GM12801 (cell line): ENCODE measurements around the gene IL7R.

Experiments
- TF ChIP-seq, protein P1 (sequence below): IDR thresholded peaks from one replicate; pipeline ENCODE4 v1.5.1; 2011; ENCODE audit warnings: control low read depth; ENCODE audit not compliant: insufficient read length; ENCODE audit errors: extremely low read depth

The IL7R gene

GRCh38 chr5:35862126-35862525, 5.4 kb downstream of the IL7R start:
- TF ChIP-seq, protein P1, sequence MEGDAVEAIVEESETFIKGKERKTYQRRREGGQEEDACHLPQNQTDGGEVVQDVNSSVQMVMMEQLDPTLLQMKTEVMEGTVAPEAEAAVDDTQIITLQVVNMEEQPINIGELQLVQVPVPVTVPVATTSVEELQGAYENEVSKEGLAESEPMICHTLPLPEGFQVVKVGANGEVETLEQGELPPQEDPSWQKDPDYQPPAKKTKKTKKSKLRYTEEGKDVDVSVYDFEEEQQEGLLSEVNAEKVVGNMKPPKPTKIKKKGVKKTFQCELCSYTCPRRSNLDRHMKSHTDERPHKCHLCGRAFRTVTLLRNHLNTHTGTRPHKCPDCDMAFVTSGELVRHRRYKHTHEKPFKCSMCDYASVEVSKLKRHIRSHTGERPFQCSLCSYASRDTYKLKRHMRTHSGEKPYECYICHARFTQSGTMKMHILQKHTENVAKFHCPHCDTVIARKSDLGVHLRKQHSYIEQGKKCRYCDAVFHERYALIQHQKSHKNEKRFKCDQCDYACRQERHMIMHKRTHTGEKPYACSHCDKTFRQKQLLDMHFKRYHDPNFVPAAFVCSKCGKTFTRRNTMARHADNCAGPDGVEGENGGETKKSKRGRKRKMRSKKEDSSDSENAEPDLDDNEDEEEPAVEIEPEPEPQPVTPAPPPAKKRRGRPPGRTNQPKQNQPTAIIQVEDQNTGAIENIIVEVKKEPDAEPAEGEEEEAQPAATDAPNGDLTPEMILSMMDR: no peak

DNA sequence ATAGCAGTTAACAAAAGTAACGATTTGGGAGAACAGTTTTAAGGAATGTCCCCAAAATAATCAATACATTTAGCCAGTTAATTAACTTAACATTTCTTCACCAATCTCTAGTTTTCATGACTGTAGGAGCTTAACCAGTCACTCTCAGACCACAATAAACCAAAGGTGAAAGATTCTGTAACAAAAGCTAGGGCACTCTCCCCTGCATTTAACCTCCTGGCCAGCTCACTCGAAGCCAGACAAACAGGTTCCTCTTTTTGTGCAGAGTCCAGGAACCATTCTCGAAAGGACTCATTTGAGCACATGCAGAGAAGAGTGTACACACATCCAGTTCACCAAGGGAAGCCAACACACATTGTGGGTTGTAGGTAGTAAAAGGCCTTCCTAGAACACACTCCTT, 6.5 kb downstream of the IL7R start:
- TF ChIP-seq, protein P1: no peak

GRCh38 chr5:35867998-35868397, 11.3 kb downstream of the IL7R start:
- TF ChIP-seq, protein P1: no peak

- TF ChIP-seq, protein P1: no peak
Observed at GRCh38 chr5:35869685-35870277, 13.1 kb downstream of the IL7R start.

DNA sequence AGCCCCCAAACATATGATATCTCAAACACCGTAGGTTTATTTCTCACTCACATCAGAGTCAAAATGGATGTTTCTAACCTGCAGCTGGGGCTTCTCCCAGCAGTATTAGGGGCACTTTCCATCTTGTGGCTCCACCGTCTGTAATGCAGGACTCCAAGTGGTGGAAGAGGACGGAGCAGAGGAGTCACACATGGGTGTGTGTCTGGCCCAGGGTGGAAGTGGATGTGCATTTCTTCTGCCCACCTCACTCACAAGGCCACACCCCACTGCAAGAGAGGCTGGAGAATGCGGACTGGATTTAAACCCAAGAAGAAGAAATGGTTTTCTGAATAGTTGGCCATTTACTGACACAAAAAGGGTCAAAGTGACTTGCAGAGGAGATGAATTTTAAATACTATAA, 13.9 kb downstream of the IL7R start:
- TF ChIP-seq, protein P1: no peak

DNA sequence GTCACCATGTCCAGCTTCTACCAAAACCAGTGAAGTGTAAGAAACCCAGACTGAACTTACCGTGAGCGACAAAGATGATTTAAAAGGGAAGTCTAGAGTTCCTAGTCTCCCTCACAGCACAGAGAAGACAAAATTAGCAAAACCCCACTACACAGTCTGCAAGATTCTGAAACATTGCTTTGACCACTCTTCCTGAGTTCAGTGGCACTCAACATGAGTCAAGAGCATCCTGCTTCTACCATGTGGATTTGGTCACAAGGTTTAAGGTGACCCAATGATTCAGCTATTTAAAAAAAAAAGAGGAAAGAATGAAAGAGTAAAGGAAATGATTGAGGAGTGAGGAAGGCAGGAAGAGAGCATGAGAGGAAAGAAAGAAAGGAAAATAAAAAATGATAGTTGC, 19.8 kb downstream of the IL7R start:
- TF ChIP-seq, protein P1: no peak

- TF ChIP-seq, protein P1: no peak
Observed at GRCh38 chr5:35876922-35877321, 20.2 kb downstream of the IL7R start.
